H9 (cell line): ENCODE measurements around the gene NEUROD2. TPM values are rescaled to one million over a fixed set of nuclear protein-coding genes. Genes with fewer than 3 reads are reported as not detected.

Experiments used
- DNase-seq: peaks from one replicate; pipeline ENCODE4 v3.0.0-alpha.2; 2017
- H2AFZ ChIP-seq: one replicate; pipeline ENCODE4 v1.6.1; 2013; ENCODE audit warnings: mild to moderate bottlenecking, low read length, control low read depth, moderate library complexity
- H2AK5ac ChIP-seq: 2 replicates; pipeline ENCODE4 v1.6.1; 2013; ENCODE audit warnings: low read length, control low read depth, mixed read lengths; ENCODE audit not compliant: insufficient read length
- H2BK120ac ChIP-seq: one replicate; pipeline ENCODE4 v1.6.1; 2013; ENCODE audit warnings: low read depth, mild to moderate bottlenecking, low read length, control low read depth, inconsistent platforms; ENCODE audit not compliant: poor library complexity, severe bottlenecking
- H2BK12ac ChIP-seq: 2 replicates; pipeline ENCODE4 v1.6.1; 2013; ENCODE audit warnings: low read length, control low read depth, mixed read lengths, low read depth; ENCODE audit not compliant: insufficient read length
- H2BK15ac ChIP-seq: 2 replicates; pipeline ENCODE4 v1.6.1; 2013; ENCODE audit warnings: low read depth, low read length, control low read depth
- H2BK20ac ChIP-seq: one replicate; pipeline ENCODE4 v1.6.1; 2013; ENCODE audit warnings: low read depth, mild to moderate bottlenecking, low read length, control low read depth, inconsistent platforms; ENCODE audit not compliant: poor library complexity, severe bottlenecking
- H2BK5ac ChIP-seq: 2 replicates; pipeline ENCODE4 v1.6.1; 2013; ENCODE audit warnings: low read length, control low read depth, mixed read lengths; ENCODE audit not compliant: insufficient read length
- H3K14ac ChIP-seq: 2 replicates; pipeline ENCODE4 v1.6.1; 2013; ENCODE audit warnings: low read length, control low read depth; ENCODE audit not compliant: insufficient read depth
- H3K18ac ChIP-seq: 2 replicates; pipeline ENCODE4 v1.6.1; 2013; ENCODE audit warnings: low read depth, mild to moderate bottlenecking, mixed read lengths, low read length, control low read depth; ENCODE audit not compliant: insufficient read length
- H3K23ac ChIP-seq: 2 replicates; pipeline ENCODE4 v1.6.1; 2013; ENCODE audit warnings: low read length, control low read depth, mixed read lengths, low read depth; ENCODE audit not compliant: insufficient read length
- H3K23me2 ChIP-seq: 2 replicates; pipeline ENCODE4 v1.6.1; 2013; ENCODE audit warnings: low read depth, mild to moderate bottlenecking, mixed read lengths, low read length, control low read depth; ENCODE audit not compliant: insufficient read length, poor library complexity, severe bottlenecking
- H3K27ac ChIP-seq: 2 replicates; pipeline ENCODE4 v1.5.1; 2013; ENCODE audit warnings: low read length, control low read depth, mixed read lengths, low read depth; ENCODE audit not compliant: insufficient read length
- H3K27me3 ChIP-seq: 2 replicates; pipeline ENCODE4 v1.6.1; 2013; ENCODE audit warnings: low read length, control low read depth, inconsistent platforms; ENCODE audit not compliant: insufficient read depth
- H3K4ac ChIP-seq: 2 replicates; pipeline ENCODE4 v1.6.1; 2013; ENCODE audit warnings: low read depth, mild to moderate bottlenecking, control low read depth, inconsistent platforms, low read length, moderate library complexity
- H3K4me1 ChIP-seq: 2 replicates; pipeline ENCODE4 v1.6.1; 2013; ENCODE audit warnings: low read length, control low read depth, inconsistent platforms; ENCODE audit not compliant: insufficient read depth
- H3K4me2 ChIP-seq: 2 replicates; pipeline ENCODE4 v1.6.1; 2013; ENCODE audit warnings: low read length, control low read depth, mixed read lengths; ENCODE audit not compliant: insufficient read length, insufficient read depth
- H3K56ac ChIP-seq: 2 replicates; pipeline ENCODE4 v1.6.1; 2013; ENCODE audit warnings: low read depth, mild to moderate bottlenecking, mixed read lengths, low read length, control low read depth; ENCODE audit not compliant: insufficient read length
- H3K79me1 ChIP-seq: 2 replicates; pipeline ENCODE4 v1.6.1; 2013; ENCODE audit warnings: low read depth, mild to moderate bottlenecking, moderate library complexity, low read length, control low read depth, inconsistent platforms; ENCODE audit not compliant: insufficient read depth, poor library complexity, severe bottlenecking
- H3K79me2 ChIP-seq: 2 replicates; pipeline ENCODE4 v1.6.1; 2013; ENCODE audit warnings: low read length, control low read depth, inconsistent platforms; ENCODE audit not compliant: insufficient read depth
- H3K9ac ChIP-seq: 2 replicates; pipeline ENCODE4 v1.6.1; 2013; ENCODE audit warnings: low read length, control low read depth, mixed read lengths; ENCODE audit not compliant: insufficient read length; ENCODE audit errors: extremely low read depth
- H3K9me3 ChIP-seq: one replicate; pipeline ENCODE4 v1.6.1; 2013; ENCODE audit warnings: low read depth, low read length, inconsistent platforms; ENCODE audit not compliant: control insufficient read depth
- H3T11ph ChIP-seq: one replicate; pipeline ENCODE4 v1.6.1; 2013; ENCODE audit warnings: mild to moderate bottlenecking, low read length, control low read depth, inconsistent platforms
- H4K20me1 ChIP-seq: one replicate; pipeline ENCODE4 v1.6.1; 2013; ENCODE audit not compliant: control insufficient read depth, insufficient read length, insufficient read depth
- H4K5ac ChIP-seq: 2 replicates; pipeline ENCODE4 v1.6.1; 2013; ENCODE audit warnings: low read depth, mild to moderate bottlenecking, mixed read lengths, low read length, control low read depth; ENCODE audit not compliant: insufficient read length
- H4K8ac ChIP-seq: replicated peaks from 2 replicates; pipeline ENCODE4 v1.6.1; 2013; ENCODE audit warnings: low read length, control low read depth, mixed read lengths, low read depth; ENCODE audit not compliant: insufficient read length
- H4K91ac ChIP-seq: 2 replicates; pipeline ENCODE4 v1.6.1; 2013; ENCODE audit warnings: low read depth, mild to moderate bottlenecking, moderate library complexity, mixed read lengths, low read length, control low read depth; ENCODE audit not compliant: insufficient read length
- H3K27ac Mint-ChIP-seq, 3 experiments: 2 replicates in 2 of 3; 3 replicates in 1 of 3; pipeline ENCODE4 v1.8.0; 2020 to 2021; ENCODE audit warnings: mixed read lengths in 3 of 3, mild to moderate bottlenecking in 1 of 3, moderate library complexity in 1 of 3
- H3K27me3 Mint-ChIP-seq: 2 replicates; pipeline ENCODE4 v1.8.0; 2021; ENCODE audit warnings: low read depth, mild to moderate bottlenecking, moderate library complexity, mixed read lengths
- H3K36me3 Mint-ChIP-seq, 3 experiments: 2 replicates in 2 of 3; 3 replicates in 1 of 3; pipeline ENCODE4 v1.8.0; 2020 to 2021; ENCODE audit warnings: low read depth in 3 of 3, mixed read lengths in 3 of 3; ENCODE audit not compliant: insufficient read depth in 1 of 3
- H3K4me1 Mint-ChIP-seq, 2 experiments: 2 replicates each; pipeline ENCODE4 v1.8.0; 2020; ENCODE audit warnings: mixed read lengths in 2 of 2
- H3K4me3 Mint-ChIP-seq, 2 experiments: 2 replicates in 1 of 2; 3 replicates in 1 of 2; pipeline ENCODE4 v1.8.0; 2020 to 2021; ENCODE audit warnings: mild to moderate bottlenecking in 2 of 2, mixed read lengths in 2 of 2, moderate library complexity in 1 of 2
- H3K9me3 Mint-ChIP-seq, 2 experiments: 2 replicates in 1 of 2; 3 replicates in 1 of 2; pipeline ENCODE4 v1.8.0; 2020; ENCODE audit warnings: mild to moderate bottlenecking in 2 of 2, mixed read lengths in 2 of 2, moderate library complexity in 1 of 2
- WGBS: extraction: QIAGEN DNeasy Blood & Tissue Kit; methylation state at CpG from one replicate; pipeline ENCODE4 v1.1.7; 2013; ENCODE audit warnings: missing lambda C conversion rate, low lambda C conversion rate, mixed read lengths; ENCODE audit not compliant: insufficient read length; ENCODE audit errors: extremely low coverage; 5-methylcytosine and 5-hydroxymethylcytosine counted together
- total RNA-seq: library from RNA; stranded (reverse); gene quantifications from 2 replicates; pipeline ENCODE4 v1.2.1, GENCODE V29; 2021
- TF ChIP-seq, protein P1 (sequence below): fragments of 200-600 bp; sonication (generic); conservative IDR thresholded peaks from 3 replicates; pipeline ENCODE4 v1.8.0; 2021; ENCODE audit warnings: antibody characterized with exemption, mild to moderate bottlenecking

Gene NEUROD2
- total RNA-seq, 1 experiment from 2014 or later = not detected

GRCh38 chr17:39627712-39628516 lies 20.2 kb upstream of the NEUROD2 start:
- Histone ChIP-seq H3K79me2 (no peaks in the 10 kb centered on the region), H3K23ac (no peak overlapping the region), H3K79me1 (no peaks in the 10 kb centered on the region), H3K4me2 (peak overlapping the region; percentile 58), H4K8ac (no peak overlapping the region), H3K18ac (no peak overlapping the region), H2AK5ac (no peak overlapping the region), H3T11ph (no peak overlapping the region), H3K23me2 (peaks cover 13% of the 10 kb centered on the region), H3K9ac (no peak overlapping the region), H3K56ac (no peak overlapping the region), H3K9me3 (no peaks in the 10 kb centered on the region), H3K27me3 (peaks cover 13% of the 10 kb centered on the region; the same call in 1 of the 2 replicates), H2AFZ (no peak overlapping the region), H4K91ac (no peak overlapping the region), H2BK120ac (no peak overlapping the region), H2BK20ac (no peak overlapping the region), H3K4me1 (peaks cover 21% of the 10 kb centered on the region; the same call in 1 of the 2 replicates), H2BK5ac (no peak overlapping the region), H4K5ac (no peak overlapping the region), H2BK15ac (no peak overlapping the region), H3K4ac (no peak overlapping the region), H3K14ac (no peak overlapping the region), H4K20me1 (no peaks in the 10 kb centered on the region), H2BK12ac (no peak overlapping the region), H3K27ac (no peak overlapping the region)
- Mint-ChIP-seq H3K27ac (no peak overlapping the region; a peak in 1 of 7 replicates), H3K4me1 (peaks cover 67 to 82% of the 10 kb centered on the region in 2 experiments), H3K9me3 (no peaks in the 10 kb centered on the region; a peak in 1 of 5 replicates), H3K36me3 (no peaks in the 10 kb centered on the region; a peak in 1 of 7 replicates), H3K27me3 (peaks cover 54% of the 10 kb centered on the region), H3K4me3 (peak overlapping the region; percentile 75 to 96)
- no peak for DNase-seq
- no CpG with 5 or more reads among the region's 16 CpGs for WGBS
- TF ChIP-seq, protein P1, sequence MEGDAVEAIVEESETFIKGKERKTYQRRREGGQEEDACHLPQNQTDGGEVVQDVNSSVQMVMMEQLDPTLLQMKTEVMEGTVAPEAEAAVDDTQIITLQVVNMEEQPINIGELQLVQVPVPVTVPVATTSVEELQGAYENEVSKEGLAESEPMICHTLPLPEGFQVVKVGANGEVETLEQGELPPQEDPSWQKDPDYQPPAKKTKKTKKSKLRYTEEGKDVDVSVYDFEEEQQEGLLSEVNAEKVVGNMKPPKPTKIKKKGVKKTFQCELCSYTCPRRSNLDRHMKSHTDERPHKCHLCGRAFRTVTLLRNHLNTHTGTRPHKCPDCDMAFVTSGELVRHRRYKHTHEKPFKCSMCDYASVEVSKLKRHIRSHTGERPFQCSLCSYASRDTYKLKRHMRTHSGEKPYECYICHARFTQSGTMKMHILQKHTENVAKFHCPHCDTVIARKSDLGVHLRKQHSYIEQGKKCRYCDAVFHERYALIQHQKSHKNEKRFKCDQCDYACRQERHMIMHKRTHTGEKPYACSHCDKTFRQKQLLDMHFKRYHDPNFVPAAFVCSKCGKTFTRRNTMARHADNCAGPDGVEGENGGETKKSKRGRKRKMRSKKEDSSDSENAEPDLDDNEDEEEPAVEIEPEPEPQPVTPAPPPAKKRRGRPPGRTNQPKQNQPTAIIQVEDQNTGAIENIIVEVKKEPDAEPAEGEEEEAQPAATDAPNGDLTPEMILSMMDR = no peak
